SH-SY5Y (cell line): ENCODE data around the gene TSHZ1.
A peak's percentile ranks its signal among the peaks of the same experiment; 100 is the strongest.

ENCODE experiments used
- GATA2 ChIP-seq: IDR thresholded peaks from 2 replicates; pipeline ENCODE4 v1.6.1; 2011; ENCODE audit warnings: mild to moderate bottlenecking, low read depth, low read length
- GATA3 ChIP-seq: IDR thresholded peaks from 2 replicates; pipeline ENCODE4 v1.6.1; 2011; ENCODE audit warnings: low read depth, mild to moderate bottlenecking, low read length, moderate library complexity

GRCh38 chr18:75211953-75212750 lies 1.6 kb downstream of the TSHZ1 start:
- TF ChIP-seq GATA2 = 0 out of 2 replicates have a peak, but pooled peaks have one; percentile 9
- TF ChIP-seq GATA3 = no peak
